ENCODE results near the gene TRH.

GRCh38 chr3:129940086-129940485, 34.4 kb upstream of the TRH start:
- TF ChIP-seq EP300 (IDR thresholded peaks at IDR 0.05) (no peak), POLR2A (IDR thresholded peaks at IDR 0.05) (no peak)

All from ovary (tissue), 1 donor.